ENCODE measurements around the gene EXOC4.
"Not testable (repeated sequence)": the region's sequence is repeated elsewhere in the genome, so short reads cannot be mapped to it uniquely, and the experiment has no call there.

EXOC4 gene

GRCh38 chr7:133252858-133253518 is at the start of gene EXOC4:
TSS of gene EXOC4 (plus strand) at chr7:133253078.
- DNase-seq (ENCODE audit: low read depth) = peak; percentile 85

- no peak for DNase-seq (ENCODE audit: low read depth)
Observed at GRCh38 chr7:133203490-133203889, 49.4 kb upstream of the EXOC4 start.

GRCh38 chr7:133207687-133208086 is 45.2 kb upstream of the EXOC4 start:
- DNase-seq (ENCODE audit: low read depth) = no peak

DNA sequence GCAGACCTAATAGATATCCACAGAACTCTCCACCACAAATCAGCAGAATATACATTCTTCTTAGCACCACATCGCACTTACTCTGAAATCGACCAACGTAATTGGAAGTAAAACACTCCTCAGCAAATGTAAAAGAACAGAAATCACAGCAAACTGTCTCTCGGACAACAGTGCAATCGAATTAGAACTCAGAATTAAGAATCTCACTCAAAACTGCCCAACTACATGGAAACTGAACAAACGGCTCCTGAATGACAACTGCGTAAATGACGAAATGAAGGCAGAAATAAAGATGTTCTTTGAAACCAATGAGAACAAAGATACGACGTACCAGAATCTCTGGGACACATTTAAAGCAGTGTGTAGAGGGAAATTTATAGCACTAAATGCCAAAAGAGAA is 42.1 kb upstream of the EXOC4 start:
- DNase-seq (ENCODE audit: low read depth) = not testable (repeated sequence)

- DNase-seq (ENCODE audit: low read depth) = not testable (repeated sequence)
Observed at GRCh38 chr7:133213772-133214171, 39.1 kb upstream of the EXOC4 start.

GRCh38 chr7:133217773-133218172 is 35.1 kb upstream of the EXOC4 start:
- no peak for DNase-seq (ENCODE audit: low read depth)

GRCh38 chr7:133230591-133231194 is 22.2 kb upstream of the EXOC4 start:
- no peak for DNase-seq (ENCODE audit: low read depth)

GRCh38 chr7:133233142-133233541 is 19.7 kb upstream of the EXOC4 start:
- DNase-seq (ENCODE audit: low read depth) = no peak

- no peak for DNase-seq (ENCODE audit: low read depth)
Observed at GRCh38 chr7:133234961-133235875, 17.7 kb upstream of the EXOC4 start.

DNA sequence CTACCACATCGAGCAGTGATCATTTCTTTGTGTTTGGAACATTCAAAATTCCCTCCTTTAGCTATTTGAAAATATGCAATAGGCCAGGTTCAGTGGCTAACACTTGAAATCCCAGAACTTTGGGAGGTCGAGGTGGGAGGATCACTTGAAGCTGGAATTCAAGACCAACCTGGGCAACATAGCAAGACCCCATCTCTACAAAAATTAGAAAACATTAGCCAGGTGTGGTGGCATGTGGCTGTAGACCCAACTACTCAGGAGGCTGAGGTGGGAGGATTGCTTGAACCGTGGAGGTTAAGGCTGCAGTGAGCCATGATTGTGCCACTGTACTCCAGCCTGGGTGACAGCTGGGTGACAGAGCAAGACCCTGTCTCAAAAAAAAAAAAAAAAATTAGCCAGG is 15.3 kb upstream of the EXOC4 start:
- no peak for DNase-seq (ENCODE audit: low read depth)

GRCh38 chr7:133240302-133240701 is 12.6 kb upstream of the EXOC4 start:
- no peak for DNase-seq (ENCODE audit: low read depth)

GRCh38 chr7:133246558-133246957 is 6.3 kb upstream of the EXOC4 start:
- DNase-seq (ENCODE audit: low read depth) = no peak

GRCh38 chr7:133248901-133249300 is 4.0 kb upstream of the EXOC4 start:
- no peak for DNase-seq (ENCODE audit: low read depth)

DNA sequence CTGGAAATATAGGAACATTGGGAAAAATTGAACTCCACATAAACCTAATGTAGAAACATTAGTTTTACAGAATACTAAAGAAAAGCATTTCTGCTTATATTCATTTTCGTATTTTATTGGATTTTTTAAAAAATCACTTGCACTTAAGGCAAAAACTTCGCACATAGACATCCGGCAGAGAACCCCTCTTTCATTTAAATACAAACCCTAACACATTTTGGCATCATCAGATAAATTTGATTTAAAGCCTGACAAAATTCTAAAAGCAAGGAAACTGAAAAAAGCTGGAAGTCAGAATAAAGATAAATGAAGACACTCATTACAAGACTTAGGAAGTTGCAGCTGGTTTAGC is 396 bp upstream of the EXOC4 start:
- DNase-seq (ENCODE audit: low read depth) = no peak

- no peak for DNase-seq (ENCODE audit: low read depth)
Observed at GRCh38 chr7:133253519-133253875, 619 bp downstream of the EXOC4 start.

DNA sequence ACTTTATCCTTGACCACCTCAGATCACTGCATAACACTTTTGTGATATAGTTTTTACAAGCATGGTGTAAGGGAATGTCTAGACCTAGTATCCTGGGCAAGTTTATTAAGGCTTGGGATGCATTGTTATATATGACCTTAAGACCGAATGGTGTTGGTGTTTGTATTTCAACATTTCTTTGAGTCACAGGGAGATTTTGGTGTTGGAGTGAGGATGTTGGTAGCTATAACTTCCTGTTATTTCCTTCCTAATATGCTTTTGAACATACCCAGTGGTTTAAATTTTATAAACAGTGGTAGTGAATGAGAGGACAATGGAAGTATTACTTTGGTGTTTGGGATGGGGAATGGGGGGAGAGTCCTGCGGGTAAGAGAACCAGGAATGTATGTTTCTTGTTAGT is 2.6 kb downstream of the EXOC4 start:
- DNase-seq (ENCODE audit: low read depth) = no peak

DNA sequence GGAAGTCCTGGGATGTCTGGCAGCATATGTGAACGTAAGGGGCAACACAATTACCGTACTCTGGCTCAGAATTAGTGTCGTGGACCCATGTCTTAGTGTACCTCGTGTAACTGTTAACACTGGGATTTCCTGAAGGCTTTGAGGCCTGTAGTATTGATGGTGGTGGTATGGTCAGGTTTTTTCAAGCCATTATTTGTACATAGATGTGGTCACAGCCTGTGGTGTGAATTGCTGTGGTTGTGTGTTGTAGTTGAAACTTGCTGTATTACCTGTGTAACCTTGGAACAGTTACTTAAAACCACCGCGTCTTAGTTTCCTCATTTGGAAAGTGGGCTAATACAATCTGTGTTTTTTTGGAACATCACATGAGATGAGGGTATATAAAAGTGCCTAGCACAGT is 5.3 kb downstream of the EXOC4 start:
- DNase-seq (ENCODE audit: low read depth) = no peak

GRCh38 chr7:133265821-133266220 is 12.9 kb downstream of the EXOC4 start:
- DNase-seq (ENCODE audit: low read depth) = no peak

DNA sequence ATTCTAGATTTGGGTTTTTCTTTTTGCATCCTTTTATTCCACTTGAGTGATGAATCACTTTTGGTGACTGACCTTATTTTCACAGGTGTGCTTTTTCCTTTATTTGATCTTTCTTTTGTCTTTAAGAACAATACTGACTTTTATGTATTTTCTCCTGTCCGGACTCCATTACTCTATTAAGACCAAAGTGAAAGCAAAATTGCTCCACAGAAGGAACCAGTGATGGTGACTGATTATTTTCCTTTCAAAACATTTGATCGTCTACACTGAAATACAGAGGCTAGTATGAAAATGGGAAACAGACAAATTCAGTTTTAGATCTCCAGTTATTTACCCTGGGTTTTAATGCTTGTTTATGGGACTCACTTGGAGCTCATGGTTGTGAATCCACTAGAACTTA is 15.5 kb downstream of the EXOC4 start:
- no peak for DNase-seq (ENCODE audit: low read depth)

GRCh38 chr7:133272336-133272735 is 19.5 kb downstream of the EXOC4 start:
- DNase-seq (ENCODE audit: low read depth) = no peak

- no peak for DNase-seq (ENCODE audit: low read depth)
Observed at GRCh38 chr7:133273227-133273626, 20.3 kb downstream of the EXOC4 start.

GRCh38 chr7:133274265-133274664 is 21.4 kb downstream of the EXOC4 start:
- no peak for DNase-seq (ENCODE audit: low read depth)

- DNase-seq (ENCODE audit: low read depth) = no peak
Observed at GRCh38 chr7:133275008-133275407, 22.1 kb downstream of the EXOC4 start.

All from activated gamma-delta T cell treated with anti-CD3 and anti-CD28 coated beads, Interleukin-2, amount 50 U/mL, for 16 hours (primary cell).